CD4-positive, alpha-beta T cell treated with Interleukin-1 beta for 1 hour (primary cell): ENCODE data around the gene CSTPP1.

ENCODE experiments used
- DNase-seq, 2 donors: peaks; one replicate each; pipeline ENCODE4 v3.0.0-alpha.2; 2020 to 2022

Gene CSTPP1

DNA sequence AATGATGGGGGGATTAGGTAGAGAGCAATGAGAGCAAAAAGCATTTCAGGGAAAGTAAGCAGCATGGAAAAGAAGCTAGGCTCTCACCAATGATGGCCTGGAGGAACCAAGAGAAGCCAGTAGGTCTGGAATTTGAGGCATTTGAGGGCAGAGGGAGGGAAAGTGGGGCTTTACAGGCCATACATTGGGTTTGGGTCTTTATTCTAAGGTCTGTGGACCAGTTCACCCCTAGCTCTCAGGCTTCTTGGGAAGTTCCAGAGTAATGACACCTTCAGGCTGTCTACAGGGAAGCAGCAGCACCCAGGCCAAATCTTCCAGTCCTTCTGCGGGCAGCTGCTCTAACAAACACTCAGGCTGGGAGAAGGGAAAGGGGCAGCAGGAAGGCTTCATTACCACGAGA is 210.7 kb downstream of the CSTPP1 start:
- DNase-seq = no peak

DNA sequence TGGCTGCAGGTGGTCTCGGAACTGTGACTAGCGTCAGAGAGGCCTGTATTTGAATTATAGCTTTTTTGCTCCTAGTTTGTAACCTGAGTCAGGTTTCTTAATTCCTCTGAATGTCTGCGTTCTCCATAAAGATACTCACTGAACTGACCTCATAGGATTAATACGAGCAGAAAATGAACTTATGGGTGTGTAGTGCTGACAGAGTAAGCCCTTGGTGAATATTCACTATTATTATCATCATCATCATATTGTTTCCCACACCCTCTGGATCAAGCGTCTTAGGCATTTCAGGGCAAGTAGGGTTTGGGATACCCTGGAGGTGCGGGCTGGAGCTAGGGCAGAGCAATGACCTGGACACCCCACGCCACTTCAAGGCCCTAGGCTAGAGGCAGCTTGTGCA is 211.1 kb downstream of the CSTPP1 start:
- no peak for DNase-seq

DNA sequence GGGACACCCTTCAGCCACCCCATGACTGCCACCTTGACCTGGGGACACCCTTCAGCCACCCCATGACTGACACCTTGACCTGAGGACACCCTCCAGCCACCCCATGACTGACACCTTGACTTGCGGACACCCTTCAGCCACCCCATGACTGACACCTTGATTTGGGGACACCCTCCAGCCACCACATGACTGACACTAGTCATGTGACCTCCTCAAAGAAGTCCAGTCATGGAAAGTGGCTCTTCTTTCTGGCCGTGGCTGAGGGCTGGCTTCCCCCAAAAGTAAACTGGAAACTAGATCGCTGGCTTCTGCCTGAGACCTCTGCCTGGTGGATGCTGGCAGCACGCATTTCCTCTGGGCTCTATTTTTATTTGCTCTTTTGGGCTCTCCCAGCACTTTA is 211.7 kb downstream of the CSTPP1 start:
- no peak for DNase-seq

DNA sequence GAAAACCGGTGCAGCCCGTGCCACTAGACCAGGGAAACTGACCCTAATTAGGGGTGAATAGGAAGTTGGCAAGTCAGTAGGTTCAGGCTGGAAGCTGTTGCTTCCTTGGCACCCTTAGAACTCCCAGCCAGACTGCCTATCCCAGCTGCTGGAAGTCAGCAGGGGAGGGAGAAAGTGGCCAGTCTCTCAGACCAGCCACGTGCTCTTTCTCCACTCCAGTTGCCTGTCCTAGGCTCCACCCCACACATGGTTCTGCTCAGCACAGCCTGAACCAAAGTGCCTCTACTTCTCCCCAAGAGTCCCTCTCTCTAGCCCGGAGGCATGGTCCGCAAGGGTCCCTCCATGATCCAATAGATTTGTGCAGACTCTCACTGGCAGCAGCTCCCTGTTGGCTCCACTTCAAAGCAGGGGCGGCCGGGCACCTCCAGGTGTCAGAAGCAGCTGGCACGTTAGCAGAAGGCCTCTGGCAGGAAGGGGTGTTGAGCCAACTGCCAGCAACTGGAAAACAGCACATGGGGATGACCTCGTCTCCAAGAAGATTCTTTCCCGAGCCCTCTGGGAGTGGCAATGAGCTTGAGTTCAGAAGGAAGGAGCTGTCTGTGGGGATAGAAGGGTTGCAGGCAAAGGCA is 212.5 kb downstream of the CSTPP1 start:
- no peak for DNase-seq

DNA sequence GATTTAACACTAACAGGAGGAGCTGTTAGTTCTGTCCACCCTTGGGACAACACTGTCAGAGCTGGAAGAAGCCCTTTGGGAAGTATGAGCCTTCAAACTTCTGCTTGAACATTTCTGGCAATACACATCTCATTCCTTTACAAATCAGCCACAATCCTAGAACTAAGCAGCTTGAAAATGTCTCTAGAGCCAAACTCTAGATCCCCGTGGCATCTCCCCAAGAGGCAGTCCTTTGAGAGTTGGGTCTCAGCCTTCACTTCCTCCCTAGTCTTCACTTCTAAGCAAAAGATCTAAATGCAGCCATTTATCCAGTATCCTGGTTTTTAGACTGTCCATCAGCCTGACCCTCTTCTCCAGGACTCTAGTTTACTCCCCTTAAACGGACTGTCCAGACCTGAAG is 213.2 kb downstream of the CSTPP1 start:
- DNase-seq = no peak

DNA sequence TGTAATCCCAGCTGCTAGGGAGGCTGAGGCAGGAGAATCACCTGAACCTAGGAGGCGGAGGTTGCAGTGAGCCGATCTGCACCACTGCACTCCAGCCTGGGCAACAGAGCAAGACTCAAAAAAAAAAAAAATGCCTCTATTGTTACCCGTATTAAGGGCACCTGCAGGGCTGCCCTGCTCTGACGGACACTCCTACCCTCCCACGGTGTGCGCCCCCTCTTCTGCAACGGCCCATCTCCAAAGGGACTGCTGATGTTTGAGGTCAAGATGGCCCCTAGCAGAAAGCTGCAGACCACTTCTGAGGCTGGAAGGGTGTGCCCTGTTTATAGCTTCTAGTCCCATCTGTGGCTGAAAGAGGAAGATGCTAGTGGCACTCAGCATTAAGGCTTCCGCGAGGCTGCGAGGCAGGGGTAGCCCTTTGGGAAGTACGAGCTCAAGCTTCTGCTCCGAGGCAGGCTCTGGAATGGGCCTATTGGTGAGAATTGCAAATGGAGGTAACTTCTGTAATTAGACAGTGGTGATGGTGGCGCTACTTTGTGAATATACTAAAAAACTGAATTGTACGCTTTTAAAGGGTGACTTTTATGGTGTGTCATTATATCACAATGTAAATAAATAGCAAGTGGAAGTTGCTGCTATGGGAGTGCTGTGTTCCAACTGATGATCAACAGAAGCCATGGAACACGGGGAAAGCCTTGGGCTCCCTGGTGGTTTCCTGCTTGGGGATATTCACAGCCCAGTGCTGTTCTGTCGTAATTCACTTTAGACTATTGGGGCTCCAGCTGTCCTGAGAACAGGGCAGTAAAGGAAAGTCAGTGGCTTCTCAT is 215.8 kb downstream of the CSTPP1 start:
- DNase-seq = no peak

DNA sequence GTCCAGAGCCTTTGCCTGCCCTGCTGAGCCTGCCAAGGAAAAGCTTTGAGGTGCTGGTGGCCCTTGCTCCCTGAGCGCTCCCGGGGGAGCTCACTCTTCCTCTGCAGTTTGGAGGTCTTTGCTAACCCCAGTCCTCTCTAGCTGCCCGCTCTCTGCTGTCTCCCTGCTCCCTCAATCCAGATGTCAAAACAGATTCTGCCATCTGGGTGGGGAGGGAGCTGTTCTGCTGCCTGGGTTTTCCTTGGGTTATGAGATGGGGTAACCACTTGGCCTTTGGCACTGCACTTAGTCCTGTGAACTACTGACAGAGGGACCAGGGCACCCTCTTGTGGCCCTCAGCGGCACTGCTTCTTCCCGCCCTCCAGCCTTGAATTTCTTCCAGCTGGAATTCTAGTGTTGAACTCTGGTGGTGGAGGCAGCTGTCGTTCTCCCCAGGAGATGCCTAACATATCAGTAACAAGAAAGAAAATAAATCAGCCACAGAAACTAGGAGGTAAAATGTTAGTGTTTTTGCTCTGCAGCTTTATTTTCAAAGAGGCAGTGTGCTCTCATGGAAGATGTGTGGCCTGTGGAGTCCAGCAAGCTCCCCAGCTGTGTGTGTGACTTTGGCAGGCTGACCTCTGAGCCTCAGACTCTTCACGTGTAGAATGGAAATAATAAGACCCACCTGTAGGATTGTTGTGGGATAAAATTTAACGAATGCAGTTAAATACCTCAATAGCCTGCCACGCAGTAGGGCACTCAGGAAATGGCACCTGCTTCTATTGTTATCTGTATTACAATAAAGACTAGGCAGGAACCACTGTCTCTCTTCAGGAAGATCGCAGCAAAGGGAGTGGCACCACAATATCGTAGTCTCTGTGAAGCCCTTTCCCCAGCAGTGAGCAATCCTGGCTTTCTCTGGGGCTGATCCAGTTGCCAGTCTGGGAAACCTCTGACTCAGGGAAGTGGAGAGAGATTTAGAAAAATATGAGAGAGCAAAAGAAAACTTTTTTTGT is 216.7 kb downstream of the CSTPP1 start:
- DNase-seq = peak; percentile 43 to 46

DNA sequence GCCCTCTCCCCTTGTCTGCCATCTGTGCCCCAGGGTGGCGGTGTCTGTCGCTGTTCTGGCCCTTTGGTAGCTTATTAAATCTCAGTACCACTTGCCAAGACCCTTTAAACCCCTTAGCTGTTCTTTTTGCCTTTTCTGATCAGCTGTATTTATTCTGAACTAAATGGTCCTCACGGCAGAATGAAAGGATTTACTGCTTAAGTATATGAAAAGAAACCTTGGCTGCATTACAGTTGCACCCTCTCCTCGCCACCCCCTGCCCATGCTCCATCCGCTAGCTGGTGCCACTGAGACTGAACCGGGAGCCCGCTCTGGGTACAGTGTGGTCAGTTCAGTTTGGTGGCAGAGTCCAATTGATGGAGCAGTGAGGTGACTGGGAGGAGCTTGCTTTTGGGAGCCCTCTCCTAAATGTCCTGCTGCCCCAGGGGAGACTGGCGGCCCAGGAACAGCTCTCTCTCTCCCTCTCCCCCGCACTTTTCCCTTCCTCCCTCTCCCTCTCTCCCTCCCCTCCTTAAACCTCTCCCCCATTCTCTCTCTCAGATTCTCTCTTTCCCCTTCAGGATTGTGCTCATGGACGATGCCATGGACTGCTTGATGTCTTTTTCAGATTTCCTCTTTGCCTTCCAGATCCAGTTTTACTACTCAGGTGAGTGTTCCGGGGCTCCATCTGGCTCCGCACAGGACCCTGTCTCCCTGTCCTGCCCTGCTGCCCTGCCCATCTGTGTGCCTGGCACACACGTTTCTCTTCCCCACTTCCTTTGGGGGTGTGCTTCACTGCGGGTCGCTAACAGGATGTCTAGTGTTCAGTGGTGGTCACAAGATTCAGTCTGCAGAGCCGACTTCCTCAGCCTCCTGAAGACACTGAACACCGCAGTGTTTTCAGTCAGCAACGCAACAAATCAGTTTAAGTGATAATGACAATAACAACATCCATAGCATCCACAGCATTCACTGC is 218.3 kb downstream of the CSTPP1 start:
- peak; percentile 20 to 33 for DNase-seq

DNA sequence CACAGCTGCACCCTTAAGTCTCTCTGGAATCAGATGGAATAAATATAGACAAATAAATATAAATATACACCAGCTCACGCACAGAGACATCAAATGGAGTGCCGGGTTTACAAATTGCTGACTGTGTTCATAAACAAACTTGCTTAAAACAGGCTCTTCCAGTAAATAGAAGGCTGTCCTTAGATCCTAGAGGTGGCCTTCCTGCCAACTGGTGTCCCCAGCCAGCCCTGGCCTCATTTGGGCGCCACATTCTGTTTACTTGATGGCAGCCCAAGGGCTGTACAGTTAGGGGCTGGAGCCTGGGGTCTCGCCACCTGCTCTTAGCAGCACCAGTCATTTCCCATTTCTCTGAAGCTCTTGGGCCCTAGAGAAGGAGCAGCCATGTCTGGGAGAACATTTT is 219.3 kb downstream of the CSTPP1 start:
- DNase-seq = no peak

DNA sequence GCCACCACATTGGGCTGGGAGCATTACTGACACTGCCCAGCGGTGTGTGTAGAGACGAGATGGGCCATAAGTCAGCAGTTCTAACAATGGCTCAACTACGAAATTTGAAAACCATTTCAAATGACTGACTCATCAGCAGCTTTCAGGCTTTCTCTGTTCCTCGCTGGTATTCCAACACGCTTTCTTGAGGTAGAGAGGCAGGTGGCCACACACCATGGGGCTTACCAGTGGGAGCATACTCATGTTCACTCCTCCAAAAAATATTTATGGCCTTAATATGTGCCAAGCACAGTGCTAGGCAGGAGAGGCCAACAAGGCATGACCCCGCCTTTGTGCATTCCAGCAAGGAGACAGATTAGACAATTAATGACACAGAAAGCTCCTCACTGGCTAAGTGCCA is 219.8 kb downstream of the CSTPP1 start:
- no peak for DNase-seq

DNA sequence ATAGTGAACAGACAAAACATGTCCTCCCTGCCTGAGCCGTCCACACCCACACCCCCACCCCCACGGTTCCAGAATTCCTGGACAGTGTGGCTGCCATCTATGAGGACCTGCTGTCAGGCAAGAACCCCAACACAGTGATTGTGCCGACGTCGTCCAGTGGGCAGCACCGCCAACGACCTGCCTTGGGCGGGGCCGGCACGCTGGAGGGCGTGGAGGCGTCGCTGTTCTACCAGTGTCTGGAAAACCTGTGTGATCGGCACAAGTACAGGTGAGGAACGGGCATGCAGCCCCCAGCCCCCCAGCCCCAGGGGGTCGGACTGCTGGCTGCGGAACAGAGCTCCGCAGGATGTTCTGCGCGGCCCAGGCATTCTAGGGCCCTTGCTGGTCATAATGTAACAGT is 220.4 kb downstream of the CSTPP1 start:
- no peak for DNase-seq

DNA sequence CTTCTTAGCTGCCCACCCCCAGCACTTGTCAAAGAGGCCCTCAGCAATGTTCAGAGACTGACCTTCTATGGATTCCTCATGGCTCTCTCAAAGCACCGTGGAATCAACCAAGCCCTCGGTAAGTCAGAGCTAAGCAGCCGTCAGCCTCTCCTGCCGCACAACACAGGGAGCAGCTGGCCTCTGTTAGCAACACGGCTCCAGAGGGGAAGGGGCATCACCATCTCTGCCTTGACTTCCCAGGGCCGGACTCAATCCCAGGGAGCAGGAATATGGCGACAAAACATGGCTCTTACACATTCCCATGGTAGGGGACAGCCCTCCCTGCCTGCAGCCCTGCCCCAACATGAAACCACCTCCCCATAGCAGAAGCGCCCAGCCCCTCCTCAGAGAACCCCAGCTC is 221.2 kb downstream of the CSTPP1 start:
- DNase-seq = no peak

DNA sequence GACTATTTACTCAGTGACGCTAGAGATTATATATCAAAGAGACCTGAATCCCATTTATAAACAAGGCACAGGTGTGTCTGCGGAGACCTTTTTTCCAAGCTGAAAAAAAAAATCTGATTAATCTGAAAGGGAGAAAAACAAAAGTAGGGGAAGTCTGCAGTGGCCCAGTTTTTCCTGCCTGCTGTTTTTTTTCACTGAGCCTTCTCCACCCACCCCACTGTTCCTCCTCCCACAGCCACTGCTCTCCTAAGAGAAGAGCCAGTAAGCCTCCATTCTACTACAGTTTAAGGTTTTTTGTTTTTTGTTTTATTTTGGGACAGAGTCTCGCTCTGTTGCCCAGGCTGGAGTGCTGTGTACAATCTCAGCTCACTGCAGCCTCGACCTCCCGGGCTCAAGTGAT is 221.7 kb downstream of the CSTPP1 start:
- no peak for DNase-seq

DNA sequence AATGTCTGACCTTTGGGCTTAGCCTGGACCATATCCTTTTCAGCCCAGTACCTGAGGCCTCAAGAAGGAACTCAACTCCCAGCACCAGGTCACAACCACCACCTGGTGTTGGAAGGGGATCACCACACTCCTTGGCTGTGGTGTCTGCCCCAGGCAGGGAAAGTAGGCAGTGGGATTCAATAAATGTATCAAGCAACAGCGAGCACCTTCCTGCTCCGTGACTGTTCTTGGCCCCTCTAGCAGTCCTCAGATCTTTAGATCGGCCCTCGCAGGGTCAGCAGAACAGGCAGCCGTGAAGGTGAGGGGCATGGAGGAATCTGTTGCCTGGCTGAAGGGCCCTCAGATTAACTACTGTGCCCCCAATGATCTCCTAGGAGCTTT is 224.2 kb downstream of the CSTPP1 start:
- DNase-seq = no peak

DNA sequence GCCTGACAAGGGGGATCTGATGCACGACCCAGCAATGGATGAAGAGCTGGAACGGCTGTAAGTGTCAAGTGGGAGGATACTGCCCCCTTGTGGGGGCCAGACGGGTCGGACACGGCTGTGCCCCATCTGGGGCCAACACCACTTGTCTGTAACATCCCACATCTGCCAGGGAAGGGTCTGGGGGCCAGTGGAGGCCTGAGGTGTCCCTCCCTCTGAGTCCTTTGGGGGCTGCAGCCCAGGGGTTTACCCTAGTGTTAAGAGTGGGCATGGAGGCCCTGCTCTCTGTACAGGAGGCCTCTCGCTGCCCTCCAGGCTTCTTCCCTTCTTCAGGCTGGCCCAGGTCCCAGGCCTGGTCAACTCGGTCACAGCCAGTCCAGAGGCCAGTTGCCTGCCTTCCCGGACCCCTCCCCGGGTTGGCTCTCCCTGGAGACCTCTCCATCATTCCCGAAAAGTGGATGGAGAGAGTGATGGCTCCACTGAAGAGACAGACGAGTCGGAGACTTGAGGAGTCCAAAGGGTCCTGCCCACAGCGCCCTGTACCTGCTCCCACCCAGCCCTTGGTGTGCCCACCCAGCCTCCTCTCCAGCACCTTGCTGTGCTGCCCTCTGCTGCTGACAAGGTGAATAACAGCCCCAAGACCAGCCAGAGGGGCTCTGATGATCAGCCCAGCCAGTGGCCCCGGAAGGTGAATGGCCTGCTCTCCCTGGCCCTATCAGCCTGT is 224.7 kb downstream of the CSTPP1 start:
- peak; percentile 60 to 61 for DNase-seq

DNA sequence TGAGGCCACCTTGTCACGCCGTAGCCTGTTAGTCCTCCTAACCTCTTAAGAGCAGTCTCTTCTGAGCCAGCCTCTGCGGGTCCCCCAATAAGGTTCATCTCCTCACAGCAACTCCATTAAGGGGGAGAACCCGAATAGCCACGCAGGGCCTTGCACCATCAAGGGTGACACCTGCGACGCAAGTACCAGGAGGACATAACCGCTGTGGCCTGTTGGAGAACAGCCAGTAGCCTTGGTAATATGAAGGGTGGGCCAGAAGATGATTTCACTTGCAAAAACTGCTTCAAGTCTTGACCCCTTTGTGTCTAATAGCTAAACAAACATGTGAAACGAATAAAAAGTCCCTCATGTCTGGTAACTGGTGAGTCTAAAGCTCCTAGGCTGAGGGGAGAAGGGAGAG is 225.3 kb downstream of the CSTPP1 start:
- DNase-seq = no peak

DNA sequence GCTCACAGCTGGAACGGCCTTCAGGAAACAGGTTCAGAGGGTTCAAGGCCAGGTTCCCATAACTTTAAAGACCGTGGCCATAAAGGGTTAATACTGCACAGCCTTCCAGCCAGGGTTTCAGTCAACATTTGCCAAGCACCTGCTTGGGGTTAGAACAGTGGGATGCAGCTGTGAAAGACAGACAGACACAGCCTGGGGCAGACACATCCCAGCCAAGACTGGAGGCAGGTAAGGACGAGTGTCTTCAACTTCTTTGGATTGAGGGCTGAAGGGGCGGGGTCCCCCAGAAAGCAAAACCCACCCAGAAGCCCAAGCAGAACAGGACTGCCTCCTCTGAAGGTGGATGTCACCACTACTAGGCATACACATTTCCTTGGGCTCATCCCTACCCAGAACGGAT is 225.9 kb downstream of the CSTPP1 start:
- DNase-seq = no peak

DNA sequence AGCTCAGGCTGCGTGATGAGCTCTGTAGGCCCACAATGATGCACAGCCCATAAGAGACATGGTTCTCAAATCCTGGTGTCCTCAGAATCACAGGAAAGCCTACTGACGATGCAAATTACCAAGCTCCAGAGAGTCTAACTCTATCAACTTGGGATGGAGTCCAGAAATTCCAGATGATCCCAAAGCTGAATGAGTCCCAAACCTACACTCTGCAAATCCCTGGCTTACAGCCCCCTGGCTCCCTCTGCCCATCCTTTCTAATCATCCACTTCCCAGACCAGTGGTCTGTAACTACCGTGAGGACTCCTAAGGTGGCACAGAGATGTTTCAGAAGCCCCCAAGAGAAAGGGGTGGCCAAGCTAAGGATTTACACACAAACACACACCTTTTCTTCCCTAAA is 226.6 kb downstream of the CSTPP1 start:
- no peak for DNase-seq

DNA sequence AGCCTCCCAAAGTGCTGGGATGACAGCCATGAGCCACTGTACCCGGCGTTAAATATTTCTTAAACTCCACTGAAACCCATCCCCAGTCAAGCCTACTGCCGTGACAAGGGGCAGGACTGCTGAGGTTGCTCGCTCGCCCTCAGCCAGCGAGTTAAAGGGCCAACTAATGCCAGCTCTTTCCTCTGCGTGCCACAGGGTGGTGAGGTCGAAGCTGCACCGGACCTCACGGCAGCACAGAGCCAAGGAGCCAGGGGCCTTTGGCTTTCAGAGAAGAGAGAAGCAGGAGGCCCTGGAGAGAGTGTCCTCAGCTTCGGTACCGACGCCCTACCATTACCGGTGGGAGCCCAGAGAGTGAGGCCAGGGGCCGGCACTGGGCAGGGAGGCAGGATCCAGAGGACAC is 227.3 kb downstream of the CSTPP1 start:
- DNase-seq = no peak

DNA sequence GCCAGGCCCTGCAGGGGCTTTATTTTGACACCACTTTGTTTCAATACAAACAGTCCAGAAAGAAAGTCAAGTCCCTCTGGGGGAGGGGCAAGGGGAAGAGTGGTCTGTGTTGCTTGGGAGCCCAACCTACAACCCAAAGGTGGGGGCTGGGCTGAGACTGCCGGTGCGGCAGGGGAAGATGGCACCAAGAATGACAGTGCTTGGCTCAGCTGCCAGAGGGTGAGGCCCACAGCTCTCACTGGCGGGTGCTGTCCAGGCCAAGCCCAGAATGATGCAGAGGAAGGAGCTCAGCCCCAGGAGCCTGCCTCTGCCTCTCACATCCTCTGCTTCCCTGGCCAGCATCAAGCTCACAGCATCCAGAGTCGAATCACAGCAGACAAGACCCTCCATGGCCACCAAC is 227.8 kb downstream of the CSTPP1 start:
- no peak for DNase-seq

DNA sequence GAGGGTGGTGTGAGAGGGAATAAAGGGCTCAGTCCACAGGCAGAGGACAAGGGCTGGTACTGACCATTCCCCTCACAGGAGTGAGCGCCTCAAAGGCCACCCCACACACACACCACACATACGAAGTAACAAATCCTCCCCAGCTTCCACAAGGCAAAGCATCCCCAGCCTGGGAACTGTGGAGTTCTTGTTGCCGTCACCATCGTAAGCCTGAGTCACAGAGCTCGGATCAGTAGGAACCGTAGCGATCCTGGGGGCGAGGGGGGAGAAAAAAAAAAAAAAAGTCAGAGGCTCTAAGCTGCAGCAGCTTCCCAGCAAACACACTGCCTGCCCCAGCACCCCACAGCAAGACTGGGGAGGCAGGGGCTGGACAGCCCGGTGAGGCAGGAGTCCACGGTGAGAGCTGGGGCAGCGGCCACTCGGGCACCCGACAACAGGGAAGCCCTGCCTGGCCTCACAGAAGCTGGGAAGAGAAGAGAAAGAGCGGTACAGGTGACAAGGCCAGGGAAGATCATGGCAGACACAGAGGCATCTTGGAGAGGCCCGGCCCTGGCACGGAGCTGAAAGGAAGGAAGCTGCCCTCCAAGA is 228.8 kb downstream of the CSTPP1 start:
- no peak for DNase-seq
